HG03354 (cell line): ENCODE results near the gene TRAPPC1.
A peak's percentile ranks its signal among the peaks of the same experiment; 100 is the strongest.
"Not testable (repeated sequence)": the region's sequence is repeated elsewhere in the genome, so short reads cannot be mapped to it uniquely, and the experiment has no call there.

ENCODE experiments used
- ATAC-seq: cut with Tn5 transposase; IDR thresholded peaks from one replicate; pipeline ENCODE4 v1.9.1; 2021; ENCODE audit warnings: mild to moderate bottlenecking; ENCODE audit not compliant: unreplicated experiment, poor library complexity, severe bottlenecking

The TRAPPC1 gene, protein sequence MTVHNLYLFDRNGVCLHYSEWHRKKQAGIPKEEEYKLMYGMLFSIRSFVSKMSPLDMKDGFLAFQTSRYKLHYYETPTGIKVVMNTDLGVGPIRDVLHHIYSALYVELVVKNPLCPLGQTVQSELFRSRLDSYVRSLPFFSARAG

DNA sequence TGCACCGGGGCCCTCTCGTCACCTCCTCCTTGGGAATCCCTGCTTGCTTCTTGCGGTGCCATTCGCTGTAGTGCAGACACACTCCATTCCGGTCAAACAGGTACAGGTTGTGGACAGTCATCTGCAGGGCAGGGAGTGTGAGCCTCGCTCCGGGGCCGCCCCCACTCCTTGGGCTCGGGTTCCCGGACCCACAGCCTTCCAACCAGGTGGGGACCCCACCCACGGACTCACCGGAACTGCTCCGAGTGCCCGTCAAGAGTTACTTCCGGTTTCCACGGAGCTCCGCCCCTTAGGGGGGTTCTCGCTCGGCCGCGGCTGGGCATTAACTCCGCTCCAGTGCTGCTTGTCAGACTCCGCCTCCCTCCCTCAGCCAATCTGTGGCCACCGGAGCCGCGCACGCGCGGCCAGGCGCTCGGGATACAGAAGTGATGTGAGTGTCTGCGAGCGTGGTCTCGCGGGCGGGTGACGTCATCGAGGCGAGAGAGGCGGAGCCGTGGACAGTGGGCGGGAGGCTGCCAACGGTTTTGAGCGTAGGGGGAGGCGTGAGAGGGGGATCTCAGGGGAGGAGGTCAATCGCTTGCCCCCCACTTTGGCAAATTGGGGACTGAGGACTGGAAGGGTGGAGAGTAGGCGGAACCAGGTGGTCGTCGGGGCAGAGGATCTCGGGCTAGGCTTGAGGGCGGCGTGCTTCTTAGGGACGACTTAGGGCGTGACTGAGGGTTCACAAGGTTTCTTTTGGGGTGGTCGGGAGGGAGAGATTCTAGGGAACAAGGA lies at the start of gene TRAPPC1, which contains the start of gene CNTROB:
Gene TRAPPC1, minus strand, starts transcription at position 238 of the 774 bp plus-strand sequence. Its CDS starts 117 bp downstream, at position 121.
Gene CNTROB, plus strand, starts transcription at position 498 of the 774 bp plus-strand sequence. CDS start 874 bp downstream, outside the sequence.
- peak; percentile 94 for ATAC-seq

DNA sequence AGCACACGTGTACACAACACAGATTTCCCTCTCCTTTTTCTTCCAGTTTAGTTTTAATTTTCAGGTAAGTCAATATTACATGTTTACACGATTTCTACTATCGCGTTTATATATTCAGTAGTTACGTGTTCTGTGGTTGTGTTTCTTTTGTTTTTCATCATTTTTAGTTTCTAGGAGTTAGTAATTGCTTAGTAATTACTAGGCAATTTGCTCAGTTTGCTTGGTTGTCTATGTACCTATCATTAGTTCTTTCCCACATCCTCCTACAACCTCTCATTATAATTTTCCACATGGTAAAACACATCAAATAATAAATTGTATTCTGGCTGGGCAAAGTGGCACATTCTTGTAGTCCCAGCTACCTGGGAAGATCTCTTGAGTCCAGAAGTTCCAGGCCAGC lies 46.1 kb upstream of the TRAPPC1 start:
- ATAC-seq = no peak

DNA sequence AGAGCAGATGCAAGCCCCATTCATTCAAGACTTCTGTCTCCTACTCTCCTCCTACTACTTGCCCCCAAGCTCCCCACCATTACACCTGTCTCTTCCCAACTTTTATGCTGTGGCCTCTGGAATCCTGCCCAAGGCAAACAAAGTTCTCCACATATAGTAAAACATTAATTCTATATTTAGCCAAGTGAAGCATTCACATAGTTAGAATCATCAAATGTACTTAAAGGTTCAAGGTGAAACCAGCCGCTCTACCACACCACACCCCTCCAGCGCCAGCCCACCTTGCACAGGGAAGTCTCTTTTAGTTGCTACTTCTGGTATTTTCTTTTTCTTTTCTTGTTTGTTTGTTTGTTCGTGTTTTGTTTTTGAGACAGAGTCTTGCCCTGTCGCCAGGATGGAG lies 45.3 kb upstream of the TRAPPC1 start:
- ATAC-seq = no peak

DNA sequence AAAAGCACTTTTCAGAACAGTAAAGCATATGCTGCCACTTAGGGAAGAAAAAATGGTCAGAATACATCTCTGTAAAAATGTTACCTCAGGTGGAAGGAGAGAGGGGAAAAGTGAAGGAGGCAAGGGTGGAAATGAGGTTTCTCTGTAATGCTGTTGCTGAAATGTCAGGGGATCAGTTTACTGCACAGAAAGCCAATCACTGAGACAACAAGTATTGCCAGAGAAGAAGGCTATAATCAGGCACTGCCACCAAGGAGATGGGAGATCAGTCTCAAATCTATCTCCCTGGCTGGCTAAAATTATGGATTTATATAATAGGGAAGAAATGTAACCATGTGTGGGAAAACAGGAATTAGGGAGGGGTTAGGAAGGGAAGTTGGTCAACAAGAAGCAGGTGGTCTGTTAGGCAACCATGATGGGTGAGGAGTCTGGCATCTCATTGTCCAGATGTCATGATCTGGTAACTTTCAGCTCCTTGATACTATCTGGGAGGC lies 42.9 kb upstream of the TRAPPC1 start:
- no peak for ATAC-seq

DNA sequence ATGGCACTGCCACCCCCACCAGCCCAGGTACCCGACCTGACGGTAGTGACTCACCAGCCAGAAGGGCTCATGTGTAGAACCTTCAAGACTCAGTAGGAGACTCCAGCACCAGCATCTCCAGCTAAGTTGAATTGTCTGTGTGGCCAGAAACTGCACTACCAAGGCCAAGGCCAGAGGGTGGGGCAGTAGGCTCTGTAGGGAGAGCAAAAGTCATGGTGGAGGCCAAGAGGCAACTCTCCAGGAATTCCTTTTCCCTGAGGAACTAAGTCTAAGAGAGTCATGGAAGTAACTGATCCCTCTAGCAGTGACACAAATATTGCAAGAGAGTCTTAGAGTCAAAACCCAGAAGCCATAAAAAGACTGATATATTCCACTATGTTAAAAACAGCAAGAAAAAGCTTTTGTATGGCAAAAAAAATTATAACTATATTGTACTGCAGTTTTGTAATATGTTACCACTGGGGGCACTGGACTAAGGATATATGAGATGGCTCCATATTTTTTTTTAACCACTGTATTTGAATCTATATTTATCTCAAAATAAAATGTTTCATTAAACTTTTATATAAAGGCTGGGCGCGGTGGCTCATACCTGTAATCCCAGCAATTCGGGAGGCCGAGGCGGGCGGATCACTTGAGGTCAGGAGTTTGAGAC lies 40.5 kb upstream of the TRAPPC1 start:
- no peak for ATAC-seq

DNA sequence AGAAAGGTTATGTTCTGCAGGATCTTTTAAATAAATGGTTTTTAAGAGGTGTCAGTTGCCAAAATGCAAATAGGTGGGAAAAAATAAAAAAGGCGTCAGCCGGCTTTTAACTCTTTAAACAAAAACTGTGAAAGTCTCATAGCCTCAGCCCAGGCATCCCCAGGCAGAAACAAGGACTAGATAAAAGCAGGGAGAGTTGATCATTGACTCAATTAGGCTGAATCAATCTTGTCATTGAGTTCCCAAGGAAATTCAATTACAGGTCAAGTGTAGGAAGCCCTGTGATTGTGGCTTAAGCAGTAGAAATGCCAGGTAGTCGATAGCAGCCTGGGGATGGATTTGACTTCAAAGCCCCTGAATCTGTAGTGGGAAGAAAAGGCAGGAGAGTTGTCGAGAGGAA lies 39.9 kb upstream of the TRAPPC1 start:
- ATAC-seq = no peak

DNA sequence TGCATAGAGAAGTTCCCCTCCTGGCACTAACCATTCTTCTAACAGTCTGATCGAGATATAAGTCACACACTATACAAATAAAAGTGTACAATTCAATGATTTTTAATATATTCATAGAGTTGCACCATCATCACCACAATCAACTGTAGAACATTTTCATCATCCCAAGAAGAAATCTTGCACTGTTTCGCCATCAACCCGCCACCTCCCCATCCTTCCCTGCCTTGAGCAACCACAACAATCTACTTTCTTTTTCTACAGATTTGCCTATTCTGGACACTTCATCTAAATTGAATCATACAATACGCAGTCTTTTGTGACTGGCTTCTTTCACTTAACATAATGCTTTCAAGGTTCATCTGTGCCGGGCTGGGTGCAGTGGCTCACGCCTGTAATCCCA lies 37.7 kb upstream of the TRAPPC1 start:
- no peak for ATAC-seq

DNA sequence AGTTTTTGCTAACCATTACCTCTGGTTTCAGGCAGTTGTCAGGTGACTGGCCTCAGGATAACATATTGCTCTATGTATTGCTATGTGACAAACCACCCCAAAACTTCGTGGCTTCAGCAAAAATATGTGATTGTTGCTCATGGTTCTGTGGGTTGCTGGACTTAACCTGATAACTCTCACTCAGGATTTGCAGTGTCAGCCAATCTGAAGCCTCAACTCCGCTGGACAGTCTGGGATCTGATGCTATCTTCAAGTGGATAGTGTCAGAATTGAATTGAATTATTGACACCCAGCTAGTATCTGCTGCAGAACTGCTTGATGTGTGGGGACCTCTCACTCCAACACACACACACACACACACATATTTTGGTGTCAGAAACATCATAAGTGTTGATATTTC lies 36.0 kb upstream of the TRAPPC1 start:
- no peak for ATAC-seq

DNA sequence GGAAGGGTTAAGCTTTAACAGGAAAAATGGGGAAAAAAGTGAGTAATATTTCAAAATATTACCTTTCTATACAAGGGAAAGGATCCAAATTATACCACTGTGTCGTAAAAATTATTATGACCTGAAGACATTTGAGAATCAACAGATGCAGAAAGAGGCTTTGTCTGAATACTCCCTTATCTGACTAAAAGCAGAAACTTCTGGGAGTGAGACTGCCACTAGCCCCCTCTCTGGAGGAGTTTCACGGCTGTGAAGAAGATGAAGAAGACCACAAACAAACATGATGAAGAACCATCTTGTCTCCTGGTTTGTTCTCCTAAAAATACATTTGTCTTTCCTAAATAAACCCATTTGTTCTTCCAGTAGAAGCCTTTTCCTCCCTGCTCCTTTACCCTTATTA lies 29.7 kb upstream of the TRAPPC1 start:
- ATAC-seq = no peak

DNA sequence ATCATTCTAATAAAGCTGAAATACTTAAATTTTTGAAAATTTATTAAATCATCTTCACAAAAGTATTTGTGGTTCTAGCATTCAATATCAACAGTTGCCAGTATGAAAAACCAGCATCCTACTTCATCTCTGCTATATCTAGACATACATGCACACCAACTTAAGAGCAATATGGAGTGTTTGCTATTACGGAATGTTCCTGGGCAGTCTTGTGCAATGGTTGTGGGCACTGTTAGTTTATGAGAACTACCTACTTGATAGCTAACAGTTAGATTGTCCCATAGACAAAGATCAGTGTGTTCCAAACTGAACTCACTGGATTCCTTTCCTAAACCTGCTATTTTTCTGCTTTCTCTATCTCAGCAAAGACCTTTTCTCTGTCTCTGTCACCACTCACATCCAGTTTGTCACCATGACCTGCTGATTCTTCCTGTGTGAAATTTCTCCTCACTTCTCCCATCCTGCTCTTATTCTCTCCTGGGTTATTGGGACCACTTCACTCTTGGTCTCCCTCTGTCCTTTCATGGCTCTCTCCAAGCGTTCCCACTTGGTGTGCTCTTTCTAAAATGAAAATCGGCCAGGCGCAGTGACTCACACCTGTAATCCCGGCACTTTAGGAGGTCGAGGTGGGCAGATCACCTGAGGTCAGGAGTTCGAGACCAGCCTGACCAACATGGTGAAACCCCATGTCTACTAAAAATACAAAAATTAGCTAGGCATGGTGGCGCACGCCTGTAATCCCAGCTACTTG lies 27.9 kb upstream of the TRAPPC1 start:
- ATAC-seq = no peak

DNA sequence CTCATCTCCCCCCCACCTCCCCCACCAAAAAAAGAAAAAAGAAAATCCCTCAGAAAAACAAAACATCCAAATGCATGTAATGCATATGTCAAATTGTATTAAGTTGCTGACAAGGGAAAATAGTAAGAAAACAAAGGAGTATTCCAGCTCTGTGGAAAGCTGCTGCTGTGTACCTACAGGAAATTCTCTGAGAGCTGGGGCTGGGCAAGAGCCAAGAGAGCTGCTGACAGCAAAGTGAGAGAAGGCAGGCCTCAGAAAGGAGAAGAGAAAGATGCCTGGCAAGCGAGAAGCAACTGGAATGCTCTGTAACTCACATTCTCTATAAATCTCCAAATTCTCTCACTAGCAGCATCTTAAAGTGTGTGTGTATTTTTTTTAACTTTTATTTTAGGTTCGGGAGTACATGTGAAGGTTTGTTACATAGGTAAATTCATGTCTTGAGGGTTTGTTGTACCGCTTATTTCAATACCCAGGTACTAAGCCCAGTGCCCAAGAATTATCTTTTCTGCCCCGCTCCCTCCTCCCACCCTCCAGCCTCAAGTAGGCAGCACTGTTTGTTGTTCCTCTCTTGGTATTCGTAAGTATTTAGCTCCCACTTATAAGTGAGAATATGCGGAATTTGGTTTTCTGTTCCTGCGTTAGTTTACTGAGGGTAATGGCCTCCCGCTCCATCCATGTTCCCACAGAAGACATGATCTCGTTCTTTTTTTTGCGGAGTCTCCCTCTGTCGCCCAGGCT lies 24.7 kb upstream of the TRAPPC1 start:
- no peak for ATAC-seq

DNA sequence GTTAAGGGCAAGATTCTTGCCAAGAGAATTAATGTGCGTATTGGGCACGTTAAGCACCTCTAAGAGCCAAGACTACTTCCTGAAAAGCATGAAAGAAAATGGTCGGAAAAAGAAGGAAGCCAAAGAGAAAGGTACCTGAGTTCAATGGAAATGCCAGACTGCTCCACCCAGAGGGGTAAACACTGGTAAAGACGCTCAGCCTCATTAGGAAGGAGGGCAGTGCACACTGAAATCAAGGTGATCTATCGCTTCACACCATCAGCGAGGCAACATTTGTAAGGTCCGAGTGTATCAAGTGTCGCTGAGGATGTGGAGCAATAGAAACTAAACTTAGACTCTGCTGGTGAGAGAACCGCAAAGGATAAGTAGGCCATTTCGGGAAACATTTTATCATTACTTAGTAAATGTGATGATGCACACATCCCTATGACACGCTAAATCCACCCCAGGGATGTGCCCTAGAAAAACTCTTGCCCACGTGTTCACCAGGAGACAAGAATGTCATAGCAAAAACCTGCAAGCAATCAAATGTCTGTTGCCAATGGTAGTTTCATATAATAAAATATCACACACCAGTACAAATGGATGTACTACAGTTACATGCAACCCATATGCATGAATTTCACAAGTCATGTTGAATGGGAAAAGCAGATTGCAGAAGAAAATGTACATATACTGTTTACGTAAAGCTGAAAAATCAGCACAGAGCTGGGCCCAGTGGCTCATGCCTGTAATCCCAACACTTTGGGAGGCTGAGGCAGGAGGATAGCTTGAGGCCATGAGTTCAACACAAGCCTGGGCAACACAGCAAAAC lies 23.9 kb upstream of the TRAPPC1 start:
- no peak for ATAC-seq

DNA sequence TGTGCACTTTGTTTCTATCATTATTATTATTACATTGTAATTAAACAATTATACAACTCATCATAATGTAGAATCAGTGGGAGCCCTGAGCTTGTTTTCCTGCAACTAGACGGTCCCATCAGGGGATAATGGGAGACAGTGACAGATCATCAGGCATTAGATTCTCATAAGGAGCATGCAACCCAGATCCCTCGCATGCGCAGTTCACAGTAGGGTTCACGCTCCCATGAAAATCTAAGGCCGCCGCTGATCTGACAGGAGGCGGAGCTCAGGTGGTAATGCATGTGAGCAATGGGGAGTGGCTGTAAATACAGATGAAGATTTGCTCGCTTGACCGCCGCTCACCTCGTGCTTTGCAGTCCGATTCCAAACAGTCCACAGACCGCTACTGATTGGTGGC lies 21.5 kb upstream of the TRAPPC1 start:
- not testable (repeated sequence) for ATAC-seq

DNA sequence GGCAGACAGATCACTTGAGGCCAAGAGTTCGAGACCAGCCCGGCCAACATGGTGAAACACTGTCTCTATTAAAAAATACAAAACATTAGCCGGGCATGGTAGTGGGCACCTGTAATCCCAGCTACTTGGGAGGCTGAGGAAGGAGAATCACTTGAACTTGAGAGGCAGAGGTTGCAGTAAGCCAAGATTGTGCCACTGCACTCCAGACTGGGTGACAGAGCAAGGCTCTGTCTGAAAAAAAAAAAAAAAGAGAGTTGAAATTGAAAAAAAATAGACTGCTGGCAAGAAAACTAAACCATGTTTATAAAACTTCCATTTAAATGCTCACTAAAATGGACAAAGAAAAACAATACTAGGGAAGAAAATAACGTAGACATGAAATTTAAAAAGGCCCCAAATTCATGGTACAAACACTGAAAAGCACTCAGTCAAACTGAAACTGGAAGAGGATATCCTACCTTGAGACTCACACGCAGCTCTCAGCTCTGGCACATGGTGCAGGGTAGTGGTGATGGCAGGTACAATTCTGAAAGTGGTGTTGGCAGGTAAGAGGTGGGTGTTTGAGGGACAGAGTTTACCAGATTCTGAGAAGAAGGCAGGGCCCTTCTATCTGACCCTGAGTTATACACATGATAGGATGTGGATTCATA lies 19.5 kb upstream of the TRAPPC1 start:
- peak; percentile 74 for ATAC-seq

DNA sequence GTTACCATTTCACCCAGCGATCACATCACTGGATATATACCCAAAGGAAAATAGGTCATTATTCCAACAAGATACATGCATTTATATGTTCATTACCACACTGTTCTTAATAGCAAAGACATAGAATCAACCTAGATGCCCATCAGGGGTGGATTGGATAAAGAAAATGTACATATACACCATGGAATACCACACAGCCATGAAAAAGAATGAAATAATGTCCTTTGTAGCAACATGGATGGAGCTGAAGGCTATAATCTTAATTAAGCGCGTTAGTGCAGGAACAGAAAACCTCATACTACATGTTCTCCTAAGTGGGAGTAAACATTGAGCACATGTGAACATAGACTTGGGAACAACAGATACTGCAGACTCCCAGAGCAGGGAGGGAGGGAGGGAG lies 18.8 kb upstream of the TRAPPC1 start:
- no peak for ATAC-seq

DNA sequence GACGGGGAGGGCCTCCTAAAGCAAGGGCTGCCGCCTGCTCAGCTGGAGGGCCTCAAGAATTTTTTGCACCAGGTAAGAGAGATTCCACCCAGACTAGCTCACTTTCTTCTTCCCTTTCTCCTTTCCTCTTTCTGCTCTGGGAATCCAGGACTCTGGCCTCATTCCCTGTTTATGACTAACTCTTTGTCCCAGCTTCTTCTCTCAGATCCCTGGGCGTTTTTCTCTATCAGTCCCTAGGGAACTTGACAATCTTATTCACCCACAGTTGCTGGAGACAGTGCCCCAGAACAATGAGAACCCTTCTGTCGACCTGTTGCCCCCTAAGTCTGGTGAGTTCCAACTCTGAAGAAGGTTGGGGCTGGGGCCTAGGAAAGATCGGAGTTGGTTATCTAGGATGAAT lies 15.9 kb upstream of the TRAPPC1 start:
- no peak for ATAC-seq

DNA sequence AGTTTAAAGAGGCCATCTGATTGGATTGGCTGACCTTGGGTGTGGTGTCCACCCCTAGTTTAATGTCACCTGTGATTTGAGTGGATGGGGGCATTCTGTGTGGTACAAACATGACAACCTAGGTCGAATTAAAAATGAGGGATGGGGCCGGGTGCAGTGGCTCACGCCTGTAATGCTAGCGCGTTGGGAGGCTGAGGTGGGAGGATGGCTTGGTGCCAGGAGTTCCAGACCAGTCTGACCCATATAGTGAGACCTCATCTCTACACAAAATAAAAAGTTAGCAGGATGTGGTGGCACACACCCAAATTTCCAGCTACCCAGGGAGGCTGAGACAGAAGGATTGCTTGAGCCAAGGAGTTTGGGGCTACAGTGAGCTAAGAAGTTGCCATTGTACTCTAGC lies 14.7 kb upstream of the TRAPPC1 start:
- ATAC-seq = no peak

DNA sequence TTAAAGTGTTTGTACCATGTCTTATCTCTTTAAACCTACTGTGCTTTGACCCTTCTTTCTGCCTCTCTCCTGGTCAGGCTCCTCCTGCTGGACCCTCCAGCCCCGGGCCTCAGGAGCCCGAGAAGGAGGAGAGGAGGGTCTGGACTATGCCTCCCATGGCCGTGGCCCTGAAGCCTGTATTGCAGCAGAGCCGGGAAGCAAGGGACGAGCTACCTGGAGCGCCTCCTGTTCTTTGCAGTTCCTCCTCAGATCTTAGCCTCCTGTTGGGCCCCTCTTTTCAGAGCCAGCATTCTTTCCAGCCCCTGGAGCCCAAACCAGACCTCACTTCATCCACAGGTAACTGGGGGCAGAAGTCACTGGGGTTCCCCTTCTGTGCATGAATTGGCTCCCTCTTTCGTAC lies 13.9 kb upstream of the TRAPPC1 start:
- no peak for ATAC-seq
